HepG2 (cell line): ENCODE results near the gene ACBD6. TPM values are rescaled to one million over a fixed set of nuclear protein-coding genes. Genes with fewer than 3 reads are reported as not detected.

Source experiments
- THAP11 ChIP-seq: IDR thresholded peaks from 2 replicates; pipeline ENCODE4 v1.6.1; 2016; ENCODE audit warnings: missing biosample characterization, missing genetic modification reagents
- ZC3H4 ChIP-seq: sonication (generic); formaldehyde crosslinking; IDR thresholded peaks from 2 replicates; pipeline ENCODE4 v1.4.0; 2020; ENCODE audit warnings: missing genetic modification reagents, borderline replicate concordance
- ZNF317 ChIP-seq: sonication (generic); formaldehyde crosslinking; IDR thresholded peaks from 2 replicates; pipeline ENCODE4 v1.5.0; 2020; ENCODE audit warnings: mild to moderate bottlenecking, missing genetic modification reagents
- ZNF879 ChIP-seq: sonication (generic); formaldehyde crosslinking; IDR thresholded peaks from 2 replicates; pipeline ENCODE4 v1.8.1; 2023; ENCODE audit warnings: missing genetic modification reagents
- polyA plus RNA-seq, 8 experiments: library from polyadenylated mRNA; depleted of rRNA in 3 of 8; stranded (reverse) in 7 of 8; unstranded in 1 of 8; fragments of >200 nt; fragmentation: Illumina TruSeq in 4 of 8; extraction: Trizol in 4 of 8; gene quantifications; 2 replicates each; pipeline versions ENCODE4 v1.2.1 to v1.2.3, GENCODE V29; 2011 to 2016; ENCODE audit warnings: low read depth in 4 of 8, missing spikeins in 1 of 8, mixed read lengths in 1 of 8; ENCODE audit not compliant: insufficient read depth in 1 of 8
- total RNA-seq, 5 experiments: library from RNA; depleted of rRNA; stranded (reverse); fragments of >200 nt; fragmentation: Illumina TruSeq; extraction: Trizol; gene quantifications; 2 replicates each; pipeline ENCODE4 v1.2.3, GENCODE V29; 2016; ENCODE audit warnings: low read depth in 1 of 5
- TF ChIP-seq, protein P1 (sequence below): sonication (generic); formaldehyde crosslinking; IDR thresholded peaks from 2 replicates; pipeline ENCODE4 v1.4.0; 2020; ENCODE audit warnings: missing genetic modification reagents, borderline replicate concordance
- TF ChIP-seq, protein P2 (sequence below): sonication (generic); formaldehyde crosslinking; IDR thresholded peaks from 2 replicates; pipeline ENCODE4 v1.4.0; 2020; ENCODE audit warnings: mild to moderate bottlenecking, missing genetic modification reagents

The ACBD6 gene
- total and polyA plus RNA-seq, 2 of the 13 experiments (the other 11 are each of a cell fraction or from before 2014, with no cell fraction given), result 33.5 to 47.2 TPM

DNA sequence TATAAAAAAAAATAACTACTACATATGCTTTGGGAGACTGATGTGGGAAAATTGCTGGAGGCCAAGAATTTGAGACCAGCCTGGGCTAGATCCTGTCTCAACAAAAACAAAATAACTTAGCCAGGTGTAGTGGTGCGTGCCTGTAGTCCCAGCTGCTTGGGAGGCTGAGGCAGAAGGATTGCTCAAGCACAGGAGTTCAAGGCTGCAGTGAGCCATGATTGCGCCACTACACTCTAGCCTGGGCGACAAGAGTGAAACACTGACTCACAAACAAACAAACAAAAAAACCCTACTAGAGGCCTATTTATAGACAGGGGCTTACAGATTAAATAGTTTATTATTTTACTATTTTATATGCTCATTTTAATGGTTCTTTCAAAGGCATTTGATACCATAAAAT is 192.3 kb downstream of the ACBD6 start (continued):
- no peak for TF ChIP-seq ZC3H4 (CRISPR knock-in tag)
- TF ChIP-seq, protein P1, sequence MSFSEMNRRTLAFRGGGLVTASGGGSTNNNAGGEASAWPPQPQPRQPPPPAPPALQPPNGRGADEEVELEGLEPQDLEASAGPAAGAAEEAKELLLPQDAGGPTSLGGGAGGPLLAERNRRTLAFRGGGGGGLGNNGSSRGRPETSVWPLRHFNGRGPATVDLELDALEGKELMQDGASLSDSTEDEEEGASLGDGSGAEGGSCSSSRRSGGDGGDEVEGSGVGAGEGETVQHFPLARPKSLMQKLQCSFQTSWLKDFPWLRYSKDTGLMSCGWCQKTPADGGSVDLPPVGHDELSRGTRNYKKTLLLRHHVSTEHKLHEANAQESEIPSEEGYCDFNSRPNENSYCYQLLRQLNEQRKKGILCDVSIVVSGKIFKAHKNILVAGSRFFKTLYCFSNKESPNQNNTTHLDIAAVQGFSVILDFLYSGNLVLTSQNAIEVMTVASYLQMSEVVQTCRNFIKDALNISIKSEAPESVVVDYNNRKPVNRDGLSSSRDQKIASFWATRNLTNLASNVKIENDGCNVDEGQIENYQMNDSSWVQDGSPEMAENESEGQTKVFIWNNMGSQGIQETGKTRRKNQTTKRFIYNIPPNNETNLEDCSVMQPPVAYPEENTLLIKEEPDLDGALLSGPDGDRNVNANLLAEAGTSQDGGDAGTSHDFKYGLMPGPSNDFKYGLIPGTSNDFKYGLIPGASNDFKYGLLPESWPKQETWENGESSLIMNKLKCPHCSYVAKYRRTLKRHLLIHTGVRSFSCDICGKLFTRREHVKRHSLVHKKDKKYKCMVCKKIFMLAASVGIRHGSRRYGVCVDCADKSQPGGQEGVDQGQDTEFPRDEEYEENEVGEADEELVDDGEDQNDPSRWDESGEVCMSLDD, result no peak
- TF ChIP-seq ZNF317, result no peak
- TF ChIP-seq, protein P2, sequence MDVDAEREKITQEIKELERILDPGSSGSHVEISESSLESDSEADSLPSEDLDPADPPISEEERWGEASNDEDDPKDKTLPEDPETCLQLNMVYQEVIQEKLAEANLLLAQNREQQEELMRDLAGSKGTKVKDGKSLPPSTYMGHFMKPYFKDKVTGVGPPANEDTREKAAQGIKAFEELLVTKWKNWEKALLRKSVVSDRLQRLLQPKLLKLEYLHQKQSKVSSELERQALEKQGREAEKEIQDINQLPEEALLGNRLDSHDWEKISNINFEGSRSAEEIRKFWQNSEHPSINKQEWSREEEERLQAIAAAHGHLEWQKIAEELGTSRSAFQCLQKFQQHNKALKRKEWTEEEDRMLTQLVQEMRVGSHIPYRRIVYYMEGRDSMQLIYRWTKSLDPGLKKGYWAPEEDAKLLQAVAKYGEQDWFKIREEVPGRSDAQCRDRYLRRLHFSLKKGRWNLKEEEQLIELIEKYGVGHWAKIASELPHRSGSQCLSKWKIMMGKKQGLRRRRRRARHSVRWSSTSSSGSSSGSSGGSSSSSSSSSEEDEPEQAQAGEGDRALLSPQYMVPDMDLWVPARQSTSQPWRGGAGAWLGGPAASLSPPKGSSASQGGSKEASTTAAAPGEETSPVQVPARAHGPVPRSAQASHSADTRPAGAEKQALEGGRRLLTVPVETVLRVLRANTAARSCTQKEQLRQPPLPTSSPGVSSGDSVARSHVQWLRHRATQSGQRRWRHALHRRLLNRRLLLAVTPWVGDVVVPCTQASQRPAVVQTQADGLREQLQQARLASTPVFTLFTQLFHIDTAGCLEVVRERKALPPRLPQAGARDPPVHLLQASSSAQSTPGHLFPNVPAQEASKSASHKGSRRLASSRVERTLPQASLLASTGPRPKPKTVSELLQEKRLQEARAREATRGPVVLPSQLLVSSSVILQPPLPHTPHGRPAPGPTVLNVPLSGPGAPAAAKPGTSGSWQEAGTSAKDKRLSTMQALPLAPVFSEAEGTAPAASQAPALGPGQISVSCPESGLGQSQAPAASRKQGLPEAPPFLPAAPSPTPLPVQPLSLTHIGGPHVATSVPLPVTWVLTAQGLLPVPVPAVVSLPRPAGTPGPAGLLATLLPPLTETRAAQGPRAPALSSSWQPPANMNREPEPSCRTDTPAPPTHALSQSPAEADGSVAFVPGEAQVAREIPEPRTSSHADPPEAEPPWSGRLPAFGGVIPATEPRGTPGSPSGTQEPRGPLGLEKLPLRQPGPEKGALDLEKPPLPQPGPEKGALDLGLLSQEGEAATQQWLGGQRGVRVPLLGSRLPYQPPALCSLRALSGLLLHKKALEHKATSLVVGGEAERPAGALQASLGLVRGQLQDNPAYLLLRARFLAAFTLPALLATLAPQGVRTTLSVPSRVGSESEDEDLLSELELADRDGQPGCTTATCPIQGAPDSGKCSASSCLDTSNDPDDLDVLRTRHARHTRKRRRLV (CRISPR knock-in tag), result no peak
- TF ChIP-seq THAP11, result 0 out of 2 replicates have a peak, but pooled peaks have one; percentile 14
- TF ChIP-seq ZNF879, result no peak
